Esophagus muscularis mucosa (tissue), 3 donors: Measurements from ENCODE around the gene SH3RF2.

Source experiments
- CTCF ChIP-seq, 3 experiments: fragments of 200-600 bp in 2 of 3; fragments of 450-650 bp in 1 of 3; sonication (generic) in 2 of 3; IDR thresholded peaks; one replicate each; pipeline ENCODE4 v1.5.1; 2017 to 2019; ENCODE audit warnings: antibody characterized with exemption in 3 of 3, mild to moderate bottlenecking in 2 of 3, moderate library complexity in 1 of 3
- POLR2AphosphoS5 ChIP-seq, 2 donors: sonication (generic); formaldehyde crosslinking; IDR thresholded peaks; one replicate each; pipeline ENCODE4 v1.6.1; 2017; ENCODE audit warnings: antibody characterized with exemption in 2 of 2

- TF ChIP-seq POLR2AphosphoS5 (IDR thresholded peaks at IDR 0.05): no peak
- TF ChIP-seq CTCF (IDR thresholded peaks at IDR 0.05): no peak
These were observed 66.1 kb downstream of the SH3RF2 start for GRCh38 chr5:146002491-146002890.
